Mesendoderm (in vitro differentiated cells): ENCODE data around the gene TRPM3.

Experiments
- DNase-seq: peaks from one replicate; pipeline ENCODE4 v3.0.0; 2013
- H2AK5ac ChIP-seq: 2 replicates; pipeline ENCODE4 v1.6.1; 2013; ENCODE audit warnings: low read length, inconsistent platforms
- H2BK120ac ChIP-seq: 2 replicates; pipeline ENCODE4 v1.6.1; 2013; ENCODE audit warnings: low read depth, mild to moderate bottlenecking, low read length, moderate library complexity, mixed read lengths
- H2BK15ac ChIP-seq: replicated peaks from 2 replicates; pipeline ENCODE4 v1.6.1; 2013; ENCODE audit warnings: low read depth, mild to moderate bottlenecking, moderate library complexity
- H2BK5ac ChIP-seq: 2 replicates; pipeline ENCODE4 v1.6.1; 2013; ENCODE audit warnings: low read length, inconsistent platforms
- H3K18ac ChIP-seq: 2 replicates; pipeline ENCODE4 v1.6.1; 2013; ENCODE audit warnings: mild to moderate bottlenecking, low read length, mixed read lengths
- H3K23ac ChIP-seq: one replicate; pipeline ENCODE4 v1.6.1; 2013; ENCODE audit warnings: low read length
- H3K27ac ChIP-seq: 2 replicates; pipeline ENCODE4 v1.5.1; 2013; ENCODE audit warnings: low read depth, mild to moderate bottlenecking, inconsistent platforms, low read length, moderate library complexity
- H3K27me3 ChIP-seq: 2 replicates; pipeline ENCODE4 v1.6.1; 2013; ENCODE audit warnings: low read length, control low read depth, mild to moderate bottlenecking, inconsistent platforms; ENCODE audit not compliant: insufficient read depth, poor library complexity
- H3K36me3 ChIP-seq: 2 replicates; pipeline ENCODE4 v1.6.1; 2013; ENCODE audit warnings: low read length, inconsistent platforms; ENCODE audit not compliant: control insufficient read depth, insufficient read depth
- H3K4ac ChIP-seq: one replicate; pipeline ENCODE4 v1.6.1; 2013; ENCODE audit warnings: low read depth, mild to moderate bottlenecking, low read length, moderate library complexity
- H3K4me1 ChIP-seq: 2 replicates; pipeline ENCODE4 v1.6.1; 2013; ENCODE audit warnings: low read depth, low read length, inconsistent platforms; ENCODE audit not compliant: control insufficient read depth
- H3K4me2 ChIP-seq: 2 replicates; pipeline ENCODE4 v1.6.1; 2013; ENCODE audit warnings: low read length
- H3K4me3 ChIP-seq: 2 replicates; pipeline ENCODE4 v1.5.1; 2013; ENCODE audit warnings: mild to moderate bottlenecking, low read length
- H3K56ac ChIP-seq: one replicate; pipeline ENCODE4 v1.6.1; 2013; ENCODE audit warnings: low read length
- H3K79me1 ChIP-seq: 2 replicates; pipeline ENCODE4 v1.6.1; 2013; ENCODE audit warnings: low read length, inconsistent platforms
- H3K79me2 ChIP-seq: 2 replicates; pipeline ENCODE4 v1.6.1; 2013; ENCODE audit warnings: mild to moderate bottlenecking, low read length; ENCODE audit not compliant: control insufficient read depth, insufficient read depth
- H3K9ac ChIP-seq: 2 replicates; pipeline ENCODE4 v1.6.1; 2013; ENCODE audit warnings: low read length, inconsistent platforms
- H4K5ac ChIP-seq: one replicate; pipeline ENCODE4 v1.6.1; 2013; ENCODE audit warnings: low read length
- H4K8ac ChIP-seq: one replicate; pipeline ENCODE4 v1.6.1; 2013; ENCODE audit warnings: low read depth, mild to moderate bottlenecking, control low read depth, low read length, moderate library complexity
- WGBS: extraction: QIAGEN DNeasy Blood & Tissue Kit; methylation state at CpG from one replicate; pipeline ENCODE4 v1.1.7; 2013; ENCODE audit warnings: low lambda C conversion rate, missing lambda C conversion rate; ENCODE audit not compliant: insufficient coverage; ENCODE audit errors: extremely low coverage; 5-methylcytosine and 5-hydroxymethylcytosine counted together

The TRPM3 gene

GRCh38 chr9:71042448-71042990 lies 78.9 kb downstream of the TRPM3 start:
- no peak overlapping the region for H2BK120ac ChIP-seq
- WGBS = no CpG with 5 or more reads among the region's 3 CpGs

DNA sequence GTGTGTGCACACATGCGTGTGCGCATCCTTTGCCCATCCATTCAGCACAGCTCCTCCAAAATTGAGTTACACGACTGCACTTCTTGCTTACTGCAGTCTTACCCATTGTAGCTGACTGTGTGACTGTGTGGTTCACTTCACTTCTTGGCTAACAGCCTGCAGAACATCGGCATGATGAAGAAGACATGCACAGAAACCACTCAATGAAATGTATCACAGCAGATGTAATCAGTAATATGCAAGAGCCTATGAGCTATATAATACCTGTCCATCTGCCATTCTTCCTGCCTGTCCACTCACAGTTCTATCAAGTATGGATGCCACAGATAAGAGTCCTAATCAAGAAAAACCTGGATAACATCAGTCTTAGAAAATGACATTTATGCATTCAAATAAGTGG lies 83.9 kb downstream of the TRPM3 start:
- Histone ChIP-seq H3K4me3 (no peak overlapping the region), H3K56ac (no peak overlapping the region), H2BK120ac (no peak overlapping the region), H4K8ac (no peak overlapping the region), H3K27me3 (no peaks in the 10 kb centered on the region), H3K23ac (no peak overlapping the region), H2AK5ac (no peak overlapping the region), H3K79me2 (no peaks in the 10 kb centered on the region), H4K5ac (no peak overlapping the region), H3K79me1 (no peaks in the 10 kb centered on the region), H3K18ac (no peak overlapping the region), H3K9ac (no peak overlapping the region), H3K36me3 (no peaks in the 10 kb centered on the region), H3K4me2 (no peak overlapping the region), H2BK15ac (no peak overlapping the region), H2BK5ac (no peak overlapping the region), H3K4me1 (no peaks in the 10 kb centered on the region), H3K4ac (no peak overlapping the region), H3K27ac (no peak overlapping the region)
- no peak for DNase-seq
- no CpG with 5 or more reads among the region's 4 CpGs for WGBS

More at GRCh38 chr9:71042448-71042990, 78.9 kb downstream of the TRPM3 start:
- no peak overlapping the region for H3K4ac ChIP-seq
- H3K79me2 ChIP-seq = no peaks in the 10 kb centered on the region
- no peak overlapping the region for H3K4me2 ChIP-seq
- no peaks in the 10 kb centered on the region for H3K27me3 ChIP-seq
- no peak for DNase-seq
- H2AK5ac ChIP-seq = no peak overlapping the region
- no peak overlapping the region for H2BK15ac ChIP-seq
- H3K56ac ChIP-seq = no peak overlapping the region
- no peak overlapping the region for H3K4me3 ChIP-seq
- H3K4me1 ChIP-seq = no peaks in the 10 kb centered on the region
- no peak overlapping the region for H4K5ac ChIP-seq
- no peak overlapping the region for H3K23ac ChIP-seq
- no peaks in the 10 kb centered on the region for H3K36me3 ChIP-seq
- no peak overlapping the region for H3K18ac ChIP-seq
- no peak overlapping the region for H2BK5ac ChIP-seq
- no peak overlapping the region for H4K8ac ChIP-seq
- no peaks in the 10 kb centered on the region for H3K79me1 ChIP-seq
- no peak overlapping the region for H3K27ac ChIP-seq
- H3K9ac ChIP-seq = no peak overlapping the region

GRCh38 chr9:71036501-71036900 lies 84.9 kb downstream of the TRPM3 start:
- H3K79me1 ChIP-seq = no peaks in the 10 kb centered on the region
- H3K79me2 ChIP-seq = no peaks in the 10 kb centered on the region
- DNase-seq = no peak
- H4K5ac ChIP-seq = no peak overlapping the region
- no peak overlapping the region for H3K4me2 ChIP-seq
- H3K4ac ChIP-seq = no peak overlapping the region
- H3K18ac ChIP-seq = no peak overlapping the region
- H2AK5ac ChIP-seq = no peak overlapping the region
- H2BK120ac ChIP-seq = no peak overlapping the region
- WGBS = no CpG with 5 or more reads among the region's 4 CpGs
- H4K8ac ChIP-seq = no peak overlapping the region
- no peak overlapping the region for H3K4me3 ChIP-seq
- H3K27me3 ChIP-seq = no peaks in the 10 kb centered on the region
- H3K4me1 ChIP-seq = no peaks in the 10 kb centered on the region
- H3K56ac ChIP-seq = no peak overlapping the region
- no peaks in the 10 kb centered on the region for H3K36me3 ChIP-seq
- H2BK15ac ChIP-seq = no peak overlapping the region
- H3K23ac ChIP-seq = no peak overlapping the region
- H3K9ac ChIP-seq = no peak overlapping the region
- H3K27ac ChIP-seq = no peak overlapping the region
- H2BK5ac ChIP-seq = no peak overlapping the region

- Histone ChIP-seq H3K36me3 (no peaks in the 10 kb centered on the region), H3K56ac (no peak overlapping the region), H3K79me2 (no peaks in the 10 kb centered on the region), H2BK120ac (no peak overlapping the region), H3K23ac (no peak overlapping the region), H4K5ac (no peak overlapping the region), H2BK15ac (no peak overlapping the region), H3K18ac (no peak overlapping the region), H3K4me1 (no peaks in the 10 kb centered on the region), H2BK5ac (no peak overlapping the region), H3K9ac (no peak overlapping the region), H3K79me1 (no peaks in the 10 kb centered on the region), H3K27me3 (no peaks in the 10 kb centered on the region), H3K27ac (no peak overlapping the region), H3K4me3 (no peak overlapping the region), H2AK5ac (no peak overlapping the region), H4K8ac (no peak overlapping the region), H3K4me2 (no peak overlapping the region), H3K4ac (no peak overlapping the region)
- no peak for DNase-seq
Observed at GRCh38 chr9:71032779-71033178, 88.6 kb downstream of the TRPM3 start.

DNA sequence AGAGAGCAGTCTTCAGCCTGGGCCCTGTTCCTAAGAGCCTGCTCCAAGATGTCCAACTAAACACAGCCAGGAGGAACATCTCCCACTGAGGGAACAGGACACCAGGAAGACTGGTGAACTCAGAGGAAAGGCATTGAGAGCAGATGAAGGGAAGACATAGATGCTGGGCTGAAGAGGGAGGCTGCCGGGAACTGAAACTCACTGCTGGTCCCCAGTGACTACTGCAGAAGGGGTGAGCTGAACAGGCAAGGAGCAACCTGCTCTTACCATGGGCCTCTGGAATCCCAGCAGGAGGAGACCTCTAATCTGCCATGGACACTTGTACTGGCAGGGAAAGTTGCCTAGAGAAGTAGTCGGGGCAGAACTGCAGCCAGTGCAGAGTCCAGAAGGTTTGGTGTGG lies 95.7 kb downstream of the TRPM3 start:
- Histone ChIP-seq H3K79me2 (no peaks in the 10 kb centered on the region), H4K5ac (no peak overlapping the region), H3K56ac (no peak overlapping the region), H2BK5ac (no peak overlapping the region), H3K23ac (no peak overlapping the region), H4K8ac (no peak overlapping the region), H2BK15ac (no peak overlapping the region), H2AK5ac (no peak overlapping the region), H3K4me2 (no peak overlapping the region), H3K79me1 (no peaks in the 10 kb centered on the region), H3K36me3 (no peaks in the 10 kb centered on the region), H3K4me3 (no peak overlapping the region), H3K18ac (no peak overlapping the region), H3K4ac (no peak overlapping the region), H3K9ac (no peak overlapping the region), H2BK120ac (no peak overlapping the region), H3K27ac (no peak overlapping the region), H3K4me1 (no peaks in the 10 kb centered on the region), H3K27me3 (no peaks in the 10 kb centered on the region)
- no peak for DNase-seq
- WGBS = no CpG with 5 or more reads among the region's 2 CpGs

DNA sequence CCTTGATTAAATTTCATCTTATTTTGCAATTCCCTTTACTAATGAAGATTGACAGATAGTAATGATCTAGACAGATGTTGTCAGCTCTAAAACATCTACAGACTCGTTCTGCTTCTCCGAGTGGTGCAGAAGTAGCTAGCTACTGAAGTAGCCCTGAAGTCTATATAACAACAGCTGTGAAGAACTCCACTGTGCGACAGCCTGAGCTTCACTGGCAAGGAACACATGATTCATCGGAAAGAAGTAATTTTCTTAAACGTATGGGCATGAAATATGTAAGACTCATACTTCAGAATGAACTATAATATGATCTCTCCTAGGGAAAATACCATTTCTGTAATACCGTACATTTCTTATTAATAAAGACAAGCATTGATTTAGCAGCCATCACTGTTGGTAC lies 96.2 kb downstream of the TRPM3 start:
- Histone ChIP-seq H3K36me3 (no peaks in the 10 kb centered on the region), H3K9ac (no peak overlapping the region), H2BK15ac (no peak overlapping the region), H2BK120ac (no peak overlapping the region), H3K18ac (no peak overlapping the region), H4K8ac (no peak overlapping the region), H3K4me2 (no peak overlapping the region), H3K27ac (no peak overlapping the region), H3K27me3 (no peaks in the 10 kb centered on the region), H2AK5ac (no peak overlapping the region), H2BK5ac (no peak overlapping the region), H3K4me1 (no peaks in the 10 kb centered on the region), H3K23ac (no peak overlapping the region), H4K5ac (no peak overlapping the region), H3K4me3 (no peak overlapping the region), H3K79me2 (no peaks in the 10 kb centered on the region), H3K4ac (no peak overlapping the region), H3K56ac (no peak overlapping the region), H3K79me1 (no peaks in the 10 kb centered on the region)
- WGBS = no CpG with 5 or more reads among the region's 6 CpGs
- DNase-seq = no peak
